KMS-11 (cell line): ENCODE data around the gene HIGD1C.

Source experiments
- H2AFZ ChIP-seq: fragments of 200-600 bp; sonication (generic); 2 replicates; pipeline ENCODE4 v1.6.1; 2016; ENCODE audit warnings: antibody characterized with exemption, mixed run types, low read depth
- H3K27ac ChIP-seq: fragments of 200-600 bp; sonication (generic); 2 replicates; pipeline ENCODE4 v1.6.1; 2016; ENCODE audit warnings: mild to moderate bottlenecking, mixed run types
- H3K27me3 ChIP-seq: fragments of 200-600 bp; sonication (generic); 2 replicates; pipeline ENCODE4 v1.6.1; 2017; ENCODE audit warnings: mild to moderate bottlenecking, low read depth, mixed run types, moderate library complexity; ENCODE audit not compliant: insufficient read depth
- H3K36me3 ChIP-seq: fragments of 200-600 bp; sonication (generic); 2 replicates; pipeline ENCODE4 v1.6.1; 2017; ENCODE audit warnings: mild to moderate bottlenecking, mixed run types; ENCODE audit not compliant: insufficient read depth
- H3K4me1 ChIP-seq: fragments of 200-600 bp; sonication (generic); 2 replicates; pipeline ENCODE4 v1.6.1; 2016; ENCODE audit warnings: mild to moderate bottlenecking, low read depth, mixed run types; ENCODE audit not compliant: poor library complexity, severe bottlenecking
- H3K4me2 ChIP-seq: fragments of 200-600 bp; sonication (generic); 2 replicates; pipeline ENCODE4 v1.7.0; 2016; ENCODE audit warnings: mild to moderate bottlenecking, mixed run types
- H3K4me3 ChIP-seq: fragments of 200-600 bp; sonication (generic); IDR thresholded peaks from 2 replicates; pipeline ENCODE4 v1.6.1; 2017; ENCODE audit warnings: low read depth, low read length, mixed read lengths; ENCODE audit not compliant: insufficient read depth
- H3K79me2 ChIP-seq: fragments of 200-600 bp; sonication (generic); 2 replicates; pipeline ENCODE4 v1.6.1; 2016; ENCODE audit warnings: low read depth, mixed run types; ENCODE audit not compliant: insufficient read depth
- H3K9ac ChIP-seq: fragments of 200-600 bp; sonication (generic); 2 replicates; pipeline ENCODE4 v1.6.1; 2016; ENCODE audit warnings: mild to moderate bottlenecking, mixed run types
- H4K20me1 ChIP-seq: fragments of 200-600 bp; sonication (generic); 2 replicates; pipeline ENCODE4 v1.6.1; 2016; ENCODE audit warnings: mild to moderate bottlenecking, mixed run types; ENCODE audit not compliant: insufficient read depth
- TF ChIP-seq, protein P1 (sequence below): fragments of 200-600 bp; sonication (generic); conservative IDR thresholded peaks from 2 replicates; pipeline ENCODE4 v1.6.1; 2017; ENCODE audit warnings: low read depth, mild to moderate bottlenecking, antibody characterized with exemption, low read length, moderate library complexity, mixed read lengths

Gene HIGD1C

DNA sequence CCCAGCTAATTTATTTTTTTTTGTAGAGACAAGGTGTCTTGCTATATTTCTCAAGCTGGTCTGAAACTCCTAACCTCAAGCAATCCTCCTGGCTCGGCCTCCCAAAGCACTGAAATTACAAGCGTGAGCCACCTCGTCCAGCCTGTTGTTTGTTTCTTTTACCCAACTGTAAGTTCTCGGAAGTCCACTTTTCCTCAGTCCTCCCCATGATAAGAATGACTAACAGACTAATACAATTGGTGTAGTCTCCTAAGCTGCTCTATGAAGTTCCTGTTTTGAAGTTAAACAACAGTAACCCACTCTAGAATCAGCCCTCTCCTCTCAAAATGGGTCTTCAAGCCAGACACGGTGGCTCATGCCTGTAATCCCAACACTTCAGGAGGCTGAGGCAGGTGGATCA, 36.5 kb downstream of the HIGD1C start:
- no peak overlapping the region for H3K4me2 ChIP-seq
- H3K27ac ChIP-seq, result no peak overlapping the region
- no peak overlapping the region for H2AFZ ChIP-seq
- TF ChIP-seq, protein P1, sequence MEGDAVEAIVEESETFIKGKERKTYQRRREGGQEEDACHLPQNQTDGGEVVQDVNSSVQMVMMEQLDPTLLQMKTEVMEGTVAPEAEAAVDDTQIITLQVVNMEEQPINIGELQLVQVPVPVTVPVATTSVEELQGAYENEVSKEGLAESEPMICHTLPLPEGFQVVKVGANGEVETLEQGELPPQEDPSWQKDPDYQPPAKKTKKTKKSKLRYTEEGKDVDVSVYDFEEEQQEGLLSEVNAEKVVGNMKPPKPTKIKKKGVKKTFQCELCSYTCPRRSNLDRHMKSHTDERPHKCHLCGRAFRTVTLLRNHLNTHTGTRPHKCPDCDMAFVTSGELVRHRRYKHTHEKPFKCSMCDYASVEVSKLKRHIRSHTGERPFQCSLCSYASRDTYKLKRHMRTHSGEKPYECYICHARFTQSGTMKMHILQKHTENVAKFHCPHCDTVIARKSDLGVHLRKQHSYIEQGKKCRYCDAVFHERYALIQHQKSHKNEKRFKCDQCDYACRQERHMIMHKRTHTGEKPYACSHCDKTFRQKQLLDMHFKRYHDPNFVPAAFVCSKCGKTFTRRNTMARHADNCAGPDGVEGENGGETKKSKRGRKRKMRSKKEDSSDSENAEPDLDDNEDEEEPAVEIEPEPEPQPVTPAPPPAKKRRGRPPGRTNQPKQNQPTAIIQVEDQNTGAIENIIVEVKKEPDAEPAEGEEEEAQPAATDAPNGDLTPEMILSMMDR, result no peak
- H3K79me2 ChIP-seq, result no peaks in the 10 kb centered on the region
- H3K4me1 ChIP-seq, result peaks cover 21% of the 10 kb centered on the region
- H3K4me3 ChIP-seq, result no peak overlapping the region
- H4K20me1 ChIP-seq, result no peaks in the 10 kb centered on the region
- H3K27me3 ChIP-seq, result no peaks in the 10 kb centered on the region
- no peaks in the 10 kb centered on the region for H3K36me3 ChIP-seq
- no peak overlapping the region for H3K9ac ChIP-seq

DNA sequence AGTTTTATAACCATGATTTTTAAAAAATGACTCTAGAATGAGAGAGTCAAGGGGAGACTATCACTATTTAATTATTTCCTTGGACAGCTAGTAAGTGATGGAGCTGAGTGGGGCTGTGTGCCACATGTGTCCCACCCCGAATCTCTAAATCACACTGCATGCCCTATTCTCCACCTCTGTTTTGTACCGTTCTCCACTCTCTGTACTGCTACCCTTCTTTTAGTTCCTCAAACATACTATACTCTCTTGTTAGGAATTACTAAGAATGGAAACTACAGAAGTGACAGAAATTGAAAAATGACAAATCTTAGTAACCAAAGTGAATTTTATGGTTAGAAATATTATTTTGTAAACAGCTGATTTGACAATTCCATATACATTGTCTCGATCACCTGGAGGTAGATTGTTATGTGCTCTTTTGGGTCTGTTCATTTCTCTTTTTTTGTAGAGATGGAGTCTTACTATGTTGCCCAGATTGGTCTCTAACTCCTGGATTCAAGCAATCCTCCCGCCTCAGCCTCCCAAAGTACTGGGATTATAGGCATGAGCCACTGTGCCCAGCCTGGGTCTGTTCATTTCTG, 37.9 kb downstream of the HIGD1C start:
- Histone ChIP-seq H4K20me1 (no peaks in the 10 kb centered on the region), H3K9ac (no peak overlapping the region), H3K27ac (no peak overlapping the region), H3K4me3 (no peak overlapping the region), H3K36me3 (no peaks in the 10 kb centered on the region), H3K4me1 (peaks cover 21% of the 10 kb centered on the region), H2AFZ (no peak overlapping the region), H3K4me2 (no peak overlapping the region), H3K27me3 (no peaks in the 10 kb centered on the region), H3K79me2 (no peaks in the 10 kb centered on the region)
- TF ChIP-seq, protein P1, result no peak

DNA sequence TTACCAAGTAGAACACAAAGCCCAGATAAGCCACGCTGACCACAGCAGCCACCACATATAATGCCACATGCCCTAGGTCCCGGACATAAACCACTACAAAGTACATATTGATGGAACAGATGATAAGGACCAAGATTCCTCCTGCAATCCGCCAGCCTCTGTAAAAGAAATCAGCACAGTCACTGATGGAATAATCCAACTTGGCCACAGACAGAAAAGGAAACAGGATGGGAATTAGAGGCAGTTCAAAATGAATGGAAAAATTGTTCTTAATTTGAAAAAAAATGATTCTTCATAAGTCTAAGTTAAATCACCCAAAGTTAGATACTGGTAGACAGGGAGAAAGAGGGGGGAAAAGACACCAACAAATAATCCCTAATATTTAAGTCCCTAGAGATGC, 38.4 kb downstream of the HIGD1C start:
- TF ChIP-seq, protein P1, result no peak
- H3K9ac ChIP-seq, result no peak overlapping the region
- no peak overlapping the region for H2AFZ ChIP-seq
- H3K27me3 ChIP-seq, result no peaks in the 10 kb centered on the region
- H3K4me3 ChIP-seq, result no peak overlapping the region
- no peak overlapping the region for H3K27ac ChIP-seq
- no peaks in the 10 kb centered on the region for H3K79me2 ChIP-seq
- H3K4me2 ChIP-seq, result no peak overlapping the region
- no peaks in the 10 kb centered on the region for H3K36me3 ChIP-seq
- H3K4me1 ChIP-seq, result peaks cover 17% of the 10 kb centered on the region
- no peaks in the 10 kb centered on the region for H4K20me1 ChIP-seq

DNA sequence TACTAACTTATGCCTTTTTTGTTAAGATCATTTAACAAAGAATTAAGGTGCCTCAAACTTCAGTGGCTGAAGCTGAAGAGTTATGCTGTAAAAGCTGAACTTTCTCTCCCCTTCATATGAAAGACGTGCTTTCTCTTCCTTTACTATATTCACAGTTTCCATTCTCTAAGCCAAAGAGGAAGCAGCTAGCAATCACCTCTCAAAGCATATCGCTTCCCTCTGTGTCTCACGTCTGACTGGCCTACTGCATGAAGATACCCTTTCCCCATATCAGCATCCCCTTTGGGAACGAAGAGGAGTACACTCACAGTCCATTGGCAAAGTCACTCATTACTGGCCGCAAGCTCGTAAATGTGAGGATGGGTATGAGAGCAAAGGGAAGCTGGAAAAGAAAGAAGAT, 38.9 kb downstream of the HIGD1C start:
- Histone ChIP-seq H3K4me3 (no peak overlapping the region), H3K4me1 (peaks cover 17% of the 10 kb centered on the region), H3K79me2 (no peaks in the 10 kb centered on the region), H4K20me1 (no peaks in the 10 kb centered on the region), H3K36me3 (no peaks in the 10 kb centered on the region), H3K27me3 (no peaks in the 10 kb centered on the region), H3K27ac (no peak overlapping the region), H3K4me2 (no peak overlapping the region), H2AFZ (no peak overlapping the region), H3K9ac (no peak overlapping the region)
- TF ChIP-seq, protein P1, result no peak
